ENCODE measurements around the gene S100B. TPM values are rescaled to one million over a fixed set of nuclear protein-coding genes. Genes with fewer than 3 reads are reported as not detected.

Gene S100B
- total and polyA plus RNA-seq, 9 of the 15 experiments (the other 6 are each of a cell fraction or from before 2014, with no cell fraction given) = not detected

- Histone ChIP-seq H3K27ac (ENCODE audit: extremely low read depth, low read depth, low read length) (no peak overlapping the region), H3K9me3 (replicated peaks; ENCODE audit: control insufficient read depth, insufficient read depth, low read depth, low read length) (no peaks in the 10 kb centered on the region), H3K79me2 (ENCODE audit: control insufficient read depth, insufficient read depth, low read length) (no peaks in the 10 kb centered on the region), H3K9me1 (ENCODE audit: control insufficient read depth, insufficient read depth, low read length) (peaks cover 4% of the 10 kb centered on the region), H3K4me2 (ENCODE audit: insufficient read depth, low read length) (no peak overlapping the region), H3K4me1 (replicated peaks in 1 of 2; ENCODE audit: control insufficient read depth in 2 of 2, insufficient read depth in 2 of 2, low read length in 2 of 2) (peaks cover 0 to 8% of the 10 kb centered on the region in 2 experiments; a peak in 2 of 5 replicates), H2AFZ (ENCODE audit: low read depth, low read length) (no peak overlapping the region), H3K4me3 (no peak overlapping the region), H3K27me3 (ENCODE audit: control insufficient read depth in 2 of 2, insufficient read depth in 2 of 2, low read length in 2 of 2) (no peaks in the 10 kb centered on the region), H4K20me1 (replicated peaks; ENCODE audit: control insufficient read depth, insufficient read depth, low read length) (no peaks in the 10 kb centered on the region), H3K36me3 (ENCODE audit: control insufficient read depth, insufficient read depth, low read length) (peaks cover 40% of the 10 kb centered on the region; the same call in 2 of the 3 replicates), H3K9ac (ENCODE audit: insufficient read depth in 1 of 2, low read depth in 2 of 2, low read length in 2 of 2) (no peak overlapping the region)
- BruUV-seq (replicated peaks) = no TSS peak
- ATAC-seq (no peak), DNase-seq (ENCODE audit: extremely low read depth in 1 of 4, low spot score in 3 of 4) (no peak), FAIRE-seq (no peak)
- in situ Hi-C loops (cut with MboI) = no loop called here
- ChIA-PET POLR2A (no interaction called here), CTCF (ENCODE audit: low intra/inter-chr PET ratio) (no interaction called here)
- intact Hi-C loops (cut with micrococcal nuclease) = no loop called here
- TF ChIP-seq NRF1 (conservative IDR thresholded peaks at IDR 0.05 in 1 of 2, IDR thresholded peaks at IDR 0.05 in 1 of 2) (no peak), ZBTB11 (CRISPR knock-in tag; IDR thresholded peaks at IDR 0.05) (no peak), EP400 (IDR thresholded peaks at IDR 0.05) (no peak), RHOXF2B (CRISPR knock-in tag; conservative IDR thresholded peaks at IDR 0.05) (no peak), ARID3A (IDR thresholded peaks at IDR 0.05; ENCODE audit: borderline replicate concordance, low read depth, low read length) (no peak), BMI1 (IDR thresholded peaks at IDR 0.05; ENCODE audit: low read length) (no peak), ZNF785 (CRISPR knock-in tag; IDR thresholded peaks at IDR 0.05) (no peak), NCOA1 (IDR thresholded peaks at IDR 0.05; ENCODE audit: low read depth) (no peak), RBM15 (IDR thresholded peaks at IDR 0.05; ENCODE audit: insufficient read depth, low read length) (no peak), CCNT2 (IDR thresholded peaks at IDR 0.05; ENCODE audit: borderline replicate concordance, extremely low read depth, insufficient read length, low read depth, low read length) (no peak), THRA (IDR thresholded peaks at IDR 0.05) (no peak), NR2C2 (CRISPR knock-in tag; IDR thresholded peaks at IDR 0.05) (no peak), NR2C2 (tag; IDR thresholded peaks at IDR 0.05) (no peak), ZNF121 (CRISPR knock-in tag; conservative IDR thresholded peaks at IDR 0.05) (no peak)
Measured at GRCh38 chr21:46570631-46571030, 34.3 kb downstream of the S100B start.

All from K562 (cell line).